ENCODE measurements around the gene AACS.
"Not testable (repeated sequence)": the region's sequence is repeated elsewhere in the genome, so short reads cannot be mapped to it uniquely, and the experiment has no call there.

AACS gene

GRCh38 chr12:125134576-125134975, 69.3 kb downstream of the AACS start:
- TF ChIP-seq ZNF274 (IDR thresholded peaks at IDR 0.05; ENCODE audit: low read depth, low read length), result no peak
- no peak overlapping the region for H3K4me3 ChIP-seq (ENCODE audit: low read length)

GRCh38 chr12:125135906-125136305, 70.7 kb downstream of the AACS start:
- no peak overlapping the region for H3K4me3 ChIP-seq (ENCODE audit: low read length)
- TF ChIP-seq ZNF274 (IDR thresholded peaks at IDR 0.05; ENCODE audit: low read depth, low read length), result no peak

- H3K4me3 ChIP-seq (ENCODE audit: low read length), result no peak overlapping the region
- no peak for TF ChIP-seq ZNF274 (IDR thresholded peaks at IDR 0.05; ENCODE audit: low read depth, low read length)
These were observed 71.5 kb downstream of the AACS start for GRCh38 chr12:125136702-125137101.

DNA sequence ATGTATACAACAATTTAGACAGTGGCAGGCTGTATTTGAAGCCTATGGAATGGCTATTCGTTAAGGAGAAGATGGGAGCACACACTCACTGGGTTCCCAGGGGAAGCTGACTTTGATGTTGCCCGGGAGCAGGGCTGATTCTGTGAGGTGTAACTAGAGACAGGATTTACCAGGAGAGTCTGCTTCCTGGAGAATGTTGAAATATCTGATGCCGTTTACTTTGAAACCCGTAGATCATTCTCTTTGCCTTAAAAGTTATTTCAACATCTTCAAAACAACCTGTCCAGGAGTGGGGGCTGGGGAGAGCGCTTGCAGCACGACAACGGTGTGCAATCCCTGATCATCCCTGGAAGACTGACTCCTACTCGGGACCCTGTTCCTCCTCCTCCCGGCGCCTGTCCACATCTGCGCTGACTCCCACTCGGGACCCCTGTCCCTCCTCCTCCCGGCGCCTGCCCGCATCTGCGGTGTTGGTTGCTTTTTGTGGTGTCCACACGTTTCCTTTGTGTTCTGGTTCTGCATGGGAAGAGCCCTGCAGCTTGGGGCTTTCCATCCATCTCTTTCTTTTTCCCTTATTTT, 72.6 kb downstream of the AACS start:
- TF ChIP-seq ZNF274 (IDR thresholded peaks at IDR 0.05; ENCODE audit: low read depth, low read length), result no peak
- no peak overlapping the region for H3K4me3 ChIP-seq (ENCODE audit: low read length)

- TF ChIP-seq ZNF274 (IDR thresholded peaks at IDR 0.05; ENCODE audit: low read depth, low read length), result no peak
- no peak overlapping the region for H3K4me3 ChIP-seq (ENCODE audit: low read length)
These were observed 75.3 kb downstream of the AACS start for GRCh38 chr12:125140279-125141209.

GRCh38 chr12:125141210-125141573, 76.0 kb downstream of the AACS start:
- H3K4me3 ChIP-seq (ENCODE audit: low read length), result not testable (repeated sequence)

GRCh38 chr12:125142601-125143000, 77.4 kb downstream of the AACS start:
- no peak overlapping the region for H3K4me3 ChIP-seq (ENCODE audit: low read length)
- no peak for TF ChIP-seq ZNF274 (IDR thresholded peaks at IDR 0.05; ENCODE audit: low read depth, low read length)

- no peak for TF ChIP-seq ZNF274 (IDR thresholded peaks at IDR 0.05; ENCODE audit: low read depth, low read length)
- no peak overlapping the region for H3K4me3 ChIP-seq (ENCODE audit: low read length)
These were observed 78.3 kb downstream of the AACS start for GRCh38 chr12:125143491-125143890.

GRCh38 chr12:125145196-125145595, 80.0 kb downstream of the AACS start:
- no peak for TF ChIP-seq ZNF274 (IDR thresholded peaks at IDR 0.05; ENCODE audit: low read depth, low read length)
- H3K4me3 ChIP-seq (ENCODE audit: low read length), result no peak overlapping the region

DNA sequence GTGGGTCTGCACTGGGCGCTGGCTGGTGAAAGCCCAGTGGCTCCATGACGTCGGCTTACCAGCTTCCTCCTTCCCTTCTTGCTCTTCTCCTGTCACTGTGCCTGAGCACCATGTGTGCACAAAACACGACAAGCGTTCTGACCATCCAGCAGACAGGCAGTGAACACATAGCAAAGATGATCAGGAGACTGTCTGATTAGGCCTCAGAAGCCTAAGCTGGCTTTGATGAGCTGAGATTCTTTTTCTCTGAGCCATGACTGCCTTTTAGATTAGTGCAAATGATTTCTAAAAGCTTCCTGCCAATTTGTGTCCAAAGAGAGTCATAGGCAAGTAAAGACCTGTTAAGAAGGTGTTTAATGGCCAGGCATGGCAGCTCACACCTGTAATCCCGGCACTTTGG, 83.1 kb downstream of the AACS start:
- TF ChIP-seq ZNF274 (IDR thresholded peaks at IDR 0.05; ENCODE audit: low read depth, low read length), result no peak
- no peak overlapping the region for H3K4me3 ChIP-seq (ENCODE audit: low read length)

GRCh38 chr12:125149160-125150108, 84.2 kb downstream of the AACS start:
- H3K4me3 ChIP-seq (ENCODE audit: low read length), result peak overlapping the region; percentile 24; the same call in 1 of the 2 replicates
- TF ChIP-seq ZNF274 (IDR thresholded peaks at IDR 0.05; ENCODE audit: low read depth, low read length), result no peak

DNA sequence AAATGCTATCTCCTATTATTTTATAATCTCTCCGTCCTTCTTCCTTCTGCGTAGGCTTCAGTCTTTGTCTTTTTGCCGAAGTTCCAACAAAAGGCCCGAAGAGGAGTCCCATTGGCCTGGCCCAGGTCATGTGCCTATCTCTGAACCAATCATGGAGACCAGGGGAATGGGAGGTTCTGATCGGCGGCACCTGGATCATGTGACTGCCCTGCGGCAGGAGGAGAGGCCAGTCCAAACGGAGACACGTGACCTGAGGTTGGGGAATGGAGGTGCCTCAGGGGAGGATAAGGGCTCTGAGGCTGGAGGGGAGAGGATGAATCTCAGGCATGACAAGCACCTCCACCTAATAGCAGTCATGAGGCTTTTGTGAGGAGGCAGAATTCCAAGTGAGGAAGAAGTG, 86.0 kb downstream of the AACS start:
- TF ChIP-seq ZNF274 (IDR thresholded peaks at IDR 0.05; ENCODE audit: low read depth, low read length), result no peak
- no peak overlapping the region for H3K4me3 ChIP-seq (ENCODE audit: low read length)

GRCh38 chr12:125152463-125152862, 87.2 kb downstream of the AACS start:
- no peak for TF ChIP-seq ZNF274 (IDR thresholded peaks at IDR 0.05; ENCODE audit: low read depth, low read length)
- H3K4me3 ChIP-seq (ENCODE audit: low read length), result no peak overlapping the region

DNA sequence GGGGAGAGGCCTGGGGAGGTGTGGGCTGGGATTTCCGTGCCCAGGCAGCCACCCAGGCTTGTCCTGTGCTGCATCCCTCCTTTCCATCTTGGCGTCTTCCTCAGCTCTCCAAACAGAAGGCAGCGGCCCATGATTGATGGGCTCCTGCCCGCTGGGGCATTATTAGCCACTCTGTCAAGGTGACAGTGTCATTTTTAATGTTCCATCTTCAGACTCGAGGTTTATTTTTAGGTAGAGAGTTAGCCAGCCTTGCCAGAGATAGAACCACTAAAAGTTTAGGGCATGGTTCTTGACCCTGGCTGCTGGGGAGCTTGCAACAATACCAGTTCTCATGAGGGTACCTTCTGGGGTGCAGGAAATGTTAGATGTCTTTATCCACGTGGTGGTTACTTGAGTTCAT, 90.1 kb downstream of the AACS start:
- H3K4me3 ChIP-seq (ENCODE audit: low read length), result no peak overlapping the region
- TF ChIP-seq ZNF274 (IDR thresholded peaks at IDR 0.05; ENCODE audit: low read depth, low read length), result no peak
